ENCODE measurements around the gene EHMT1. TPM values are rescaled to one million over a fixed set of nuclear protein-coding genes. Genes with fewer than 3 reads are reported as not detected.

EHMT1 gene
- total RNA-seq, 6 experiments from 2014 or later = 26.8 to 51.9 (median 36.7) TPM

GRCh38 chr9:137836151-137836830, 217.5 kb downstream of the EHMT1 start:
- WGBS (ENCODE audit: insufficient coverage, low coverage, low lambda C conversion rate, missing lambda C conversion rate) = 85% methylated on average over 19 of the region's 28 CpGs
- no peaks in the 10 kb centered on the region for H3K4me1 ChIP-seq
- H3K9me3 ChIP-seq = no peaks in the 10 kb centered on the region
- DNase-seq (no peak), ATAC-seq (no peak)
- no peak overlapping the region for H3K4me3 ChIP-seq
- peaks cover 0 to 44% (median 7%) of the 10 kb centered on the region in 4 donors for H3K36me3 ChIP-seq
- intact Hi-C loops (cut with DNase I) = no loop called here
- TF ChIP-seq POLR2A (IDR thresholded peaks at IDR 0.05) = no peak
- TF ChIP-seq CTCF (IDR thresholded peaks at IDR 0.05) = no peak
- no peak overlapping the region for H3K27ac ChIP-seq
- no peaks in the 10 kb centered on the region for H3K27me3 ChIP-seq

- ATAC-seq (peak in 1 of 4 donors; percentile 8), DNase-seq (no peak)
- 80% methylated on average over 1 of the region's 12 CpGs for WGBS (ENCODE audit: insufficient coverage, low coverage, low lambda C conversion rate, missing lambda C conversion rate)
- Histone ChIP-seq H3K4me1 (no peaks in the 10 kb centered on the region), H3K27me3 (no peaks in the 10 kb centered on the region), H3K27ac (no peak overlapping the region), H3K9me3 (no peaks in the 10 kb centered on the region), H3K4me3 (no peak overlapping the region), H3K36me3 (peaks cover 0 to 42% (median 7%) of the 10 kb centered on the region in 4 donors)
- TF ChIP-seq CTCF (IDR thresholded peaks at IDR 0.05) (no peak), POLR2A (IDR thresholded peaks at IDR 0.05) (no peak)
- intact Hi-C loops (cut with DNase I) = no loop called here
Measured at GRCh38 chr9:137836831-137837241, 218.0 kb downstream of the EHMT1 start.

GRCh38 chr9:137837345-137838278, 218.8 kb downstream of the EHMT1 start:
- DNase-seq (peak in 1 of 3 donors; percentile 41), ATAC-seq (peak in 1 of 4 donors; percentile 15)
- 96% methylated on average over 4 of the region's 20 CpGs for WGBS (ENCODE audit: insufficient coverage, low coverage, low lambda C conversion rate, missing lambda C conversion rate)
- Histone ChIP-seq H3K36me3 (peaks cover 0 to 42% (median 7%) of the 10 kb centered on the region in 4 donors), H3K27me3 (no peaks in the 10 kb centered on the region), H3K9me3 (no peaks in the 10 kb centered on the region), H3K4me3 (no peak overlapping the region), H3K27ac (no peak overlapping the region), H3K4me1 (no peaks in the 10 kb centered on the region)
- TF ChIP-seq CTCF (IDR thresholded peaks at IDR 0.05) = no peak
- TF ChIP-seq POLR2A (IDR thresholded peaks at IDR 0.05) = no peak
- intact Hi-C loops (cut with DNase I) = no loop called here

GRCh38 chr9:137838576-137838975, 219.8 kb downstream of the EHMT1 start:
- 86% methylated on average over 10 of the region's 10 CpGs for WGBS (ENCODE audit: insufficient coverage, low coverage, low lambda C conversion rate, missing lambda C conversion rate)
- intact Hi-C loops (cut with DNase I) = no loop called here

More at GRCh38 chr9:137838576-137838975, 219.8 kb downstream of the EHMT1 start:
- TF ChIP-seq CTCF (IDR thresholded peaks at IDR 0.05) (no peak), POLR2A (IDR thresholded peaks at IDR 0.05) (no peak)
- DNase-seq (no peak), ATAC-seq (no peak)
- Histone ChIP-seq H3K4me1 (no peaks in the 10 kb centered on the region), H3K4me3 (no peak overlapping the region), H3K27me3 (no peaks in the 10 kb centered on the region), H3K9me3 (no peaks in the 10 kb centered on the region), H3K27ac (no peak overlapping the region), H3K36me3 (peaks cover 0 to 33% (median 7%) of the 10 kb centered on the region in 4 donors)

Measured in right lobe of liver (tissue), 6 donors.